ENCODE results near the gene ANKS1B.

DNA sequence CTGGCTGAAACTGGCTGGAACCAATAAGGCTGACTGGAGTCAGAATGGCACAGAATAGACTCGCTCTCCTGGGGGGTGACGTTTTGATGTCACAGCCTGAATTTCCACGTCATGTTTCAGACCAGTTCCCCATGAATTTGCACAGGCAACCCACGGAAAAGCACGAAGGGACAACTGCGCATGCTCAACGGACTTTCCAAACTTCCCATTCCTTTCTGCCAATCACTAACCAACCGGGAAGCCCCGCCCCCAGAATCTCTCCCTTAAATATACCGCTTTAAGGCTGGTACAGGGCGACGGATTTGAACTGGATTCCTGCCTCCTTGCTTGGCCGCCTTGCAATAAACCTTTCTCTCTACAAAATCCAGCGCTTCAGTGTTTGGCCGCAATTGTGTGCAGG is 904.9 kb downstream of the ANKS1B start:
- TF ChIP-seq, protein P1, sequence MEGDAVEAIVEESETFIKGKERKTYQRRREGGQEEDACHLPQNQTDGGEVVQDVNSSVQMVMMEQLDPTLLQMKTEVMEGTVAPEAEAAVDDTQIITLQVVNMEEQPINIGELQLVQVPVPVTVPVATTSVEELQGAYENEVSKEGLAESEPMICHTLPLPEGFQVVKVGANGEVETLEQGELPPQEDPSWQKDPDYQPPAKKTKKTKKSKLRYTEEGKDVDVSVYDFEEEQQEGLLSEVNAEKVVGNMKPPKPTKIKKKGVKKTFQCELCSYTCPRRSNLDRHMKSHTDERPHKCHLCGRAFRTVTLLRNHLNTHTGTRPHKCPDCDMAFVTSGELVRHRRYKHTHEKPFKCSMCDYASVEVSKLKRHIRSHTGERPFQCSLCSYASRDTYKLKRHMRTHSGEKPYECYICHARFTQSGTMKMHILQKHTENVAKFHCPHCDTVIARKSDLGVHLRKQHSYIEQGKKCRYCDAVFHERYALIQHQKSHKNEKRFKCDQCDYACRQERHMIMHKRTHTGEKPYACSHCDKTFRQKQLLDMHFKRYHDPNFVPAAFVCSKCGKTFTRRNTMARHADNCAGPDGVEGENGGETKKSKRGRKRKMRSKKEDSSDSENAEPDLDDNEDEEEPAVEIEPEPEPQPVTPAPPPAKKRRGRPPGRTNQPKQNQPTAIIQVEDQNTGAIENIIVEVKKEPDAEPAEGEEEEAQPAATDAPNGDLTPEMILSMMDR (IDR thresholded peaks at IDR 0.05 in 2 of 3, conservative IDR thresholded peaks at IDR 0.05 in 1 of 3; ENCODE audit: borderline replicate concordance in 1 of 3, insufficient read depth in 1 of 3, low read depth in 2 of 3, low read length in 2 of 3) = no peak
- no peak for TF ChIP-seq EZH2 (IDR thresholded peaks at IDR 0.05)
- TF ChIP-seq POLR2A (IDR thresholded peaks at IDR 0.05; ENCODE audit: borderline replicate concordance, extremely low read depth, insufficient read depth, insufficient read length) = no peak
- TF ChIP-seq, protein P2, sequence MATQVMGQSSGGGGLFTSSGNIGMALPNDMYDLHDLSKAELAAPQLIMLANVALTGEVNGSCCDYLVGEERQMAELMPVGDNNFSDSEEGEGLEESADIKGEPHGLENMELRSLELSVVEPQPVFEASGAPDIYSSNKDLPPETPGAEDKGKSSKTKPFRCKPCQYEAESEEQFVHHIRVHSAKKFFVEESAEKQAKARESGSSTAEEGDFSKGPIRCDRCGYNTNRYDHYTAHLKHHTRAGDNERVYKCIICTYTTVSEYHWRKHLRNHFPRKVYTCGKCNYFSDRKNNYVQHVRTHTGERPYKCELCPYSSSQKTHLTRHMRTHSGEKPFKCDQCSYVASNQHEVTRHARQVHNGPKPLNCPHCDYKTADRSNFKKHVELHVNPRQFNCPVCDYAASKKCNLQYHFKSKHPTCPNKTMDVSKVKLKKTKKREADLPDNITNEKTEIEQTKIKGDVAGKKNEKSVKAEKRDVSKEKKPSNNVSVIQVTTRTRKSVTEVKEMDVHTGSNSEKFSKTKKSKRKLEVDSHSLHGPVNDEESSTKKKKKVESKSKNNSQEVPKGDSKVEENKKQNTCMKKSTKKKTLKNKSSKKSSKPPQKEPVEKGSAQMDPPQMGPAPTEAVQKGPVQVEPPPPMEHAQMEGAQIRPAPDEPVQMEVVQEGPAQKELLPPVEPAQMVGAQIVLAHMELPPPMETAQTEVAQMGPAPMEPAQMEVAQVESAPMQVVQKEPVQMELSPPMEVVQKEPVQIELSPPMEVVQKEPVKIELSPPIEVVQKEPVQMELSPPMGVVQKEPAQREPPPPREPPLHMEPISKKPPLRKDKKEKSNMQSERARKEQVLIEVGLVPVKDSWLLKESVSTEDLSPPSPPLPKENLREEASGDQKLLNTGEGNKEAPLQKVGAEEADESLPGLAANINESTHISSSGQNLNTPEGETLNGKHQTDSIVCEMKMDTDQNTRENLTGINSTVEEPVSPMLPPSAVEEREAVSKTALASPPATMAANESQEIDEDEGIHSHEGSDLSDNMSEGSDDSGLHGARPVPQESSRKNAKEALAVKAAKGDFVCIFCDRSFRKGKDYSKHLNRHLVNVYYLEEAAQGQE (IDR thresholded peaks at IDR 0.05; ENCODE audit: low read depth) = no peak
- no peak for TF ChIP-seq ZNF274 (IDR thresholded peaks at IDR 0.05; ENCODE audit: low read depth, low read length)

Measured in HCT116 (cell line).